SU-DHL-6 (cell line): ENCODE results near the gene PTPN12.

Experiments used
- CTCF ChIP-seq: fragments of 200-600 bp; sonication (generic); IDR thresholded peaks from one replicate; pipeline ENCODE4 v1.5.1; 2017; ENCODE audit warnings: antibody characterized with exemption, mild to moderate bottlenecking, low read length, moderate library complexity; ENCODE audit not compliant: insufficient read depth, poor library complexity, severe bottlenecking
- EZH2phosphoT487 ChIP-seq: fragments of 200-600 bp; sonication (generic), shearing (Covaris generic); conservative IDR thresholded peaks from 2 replicates; pipeline ENCODE4 v1.6.1; 2018; ENCODE audit warnings: mild to moderate bottlenecking, antibody characterized with exemption, low read length, moderate library complexity, mixed read lengths

GRCh38 chr7:77529279-77529678, 7.8 kb upstream of the PTPN12 start:
- TF ChIP-seq CTCF = no peak
- no peak for TF ChIP-seq EZH2phosphoT487
